SK-N-SH (cell line): Measurements from ENCODE around the gene CNIH2. TPM values are rescaled to one million over a fixed set of nuclear protein-coding genes. Genes with fewer than 3 reads are reported as not detected.

Experiments used
- CTCF ChIA-PET: fragments of 300-600, 350-600 bp; formaldehyde crosslinking; extraction: SDS; loops from one replicate; lab custom pipeline; 2021; lab: Yijun Ruan, JAX
- POLR2A ChIA-PET: fragments of 350-600 bp; sonication (Branson Sonifier 250); formaldehyde crosslinking; extraction: SDS; loops from one replicate; lab custom pipeline; 2020; ENCODE audit warnings: antibody characterized with exemption, inconsistent platforms; lab: Yijun Ruan, JAX
- DNase-seq: peaks from one replicate; pipeline ENCODE4 v3.0.0; 2012
- H2AFZ ChIP-seq: fragments of 200-600 bp; sonication (generic); 2 replicates; pipeline ENCODE4 v1.8.1; 2016; ENCODE audit warnings: antibody characterized with exemption, mild to moderate bottlenecking, low read depth
- H3F3A ChIP-seq: fragments of 200-600 bp; sonication (generic); replicated peaks from 2 replicates; pipeline ENCODE3; 2016; ENCODE audit warnings: antibody characterized with exemption, mild to moderate bottlenecking; ENCODE audit not compliant: insufficient read depth
- H3K27ac ChIP-seq, 2 experiments: fragments of 200-500 bp in 1 of 2; fragments of 200-600 bp in 1 of 2; sonication (Bioruptor generic) in 1 of 2; sonication (generic), shearing (Covaris generic) in 1 of 2; 2 replicates each; pipeline versions ENCODE4 v1.5.1 to v1.6.1; 2014 to 2016; ENCODE audit warnings: low read depth in 2 of 2, inconsistent platforms in 1 of 2, low read length in 1 of 2, mild to moderate bottlenecking in 1 of 2, mixed read lengths in 1 of 2
- H3K27me3 ChIP-seq: fragments of 200-600 bp; sonication (generic), shearing (Covaris generic); 2 replicates; pipeline ENCODE4 v1.6.1; 2016; ENCODE audit warnings: mixed run types; ENCODE audit not compliant: insufficient read depth
- H3K36me3 ChIP-seq, 2 experiments: fragments of 200-500 bp in 1 of 2; fragments of 200-600 bp in 1 of 2; sonication (Bioruptor generic) in 1 of 2; sonication (generic) in 1 of 2; replicated peaks in 1 of 2; 2 replicates each; pipeline versions ENCODE3 to v1.5.1; 2014 to 2016; ENCODE audit warnings: low read length in 1 of 2, mild to moderate bottlenecking in 1 of 2; ENCODE audit not compliant: insufficient read depth in 2 of 2, control insufficient read depth in 1 of 2
- H3K4me1 ChIP-seq, 2 experiments: fragments of 200-500 bp in 1 of 2; fragments of 200-600 bp in 1 of 2; sonication (Bioruptor generic) in 1 of 2; sonication (generic), shearing (Covaris generic) in 1 of 2; 2 replicates each; pipeline versions ENCODE4 v1.5.1 to v1.6.1; 2014 to 2016; ENCODE audit warnings: low read depth in 1 of 2, low read length in 1 of 2, mixed run types in 1 of 2; ENCODE audit not compliant: insufficient read depth in 2 of 2, control insufficient read depth in 1 of 2
- H3K4me2 ChIP-seq: fragments of 200-600 bp; sonication (generic), shearing (Covaris generic); 2 replicates; pipeline ENCODE4 v1.6.1; 2017; ENCODE audit warnings: mixed run types
- H3K4me3 ChIP-seq, 2 experiments: fragments of 200-500 bp in 1 of 2; fragments of 200-600 bp in 1 of 2; sonication (Bioruptor generic) in 1 of 2; sonication (generic), shearing (Covaris generic) in 1 of 2; 2 replicates each; pipeline versions ENCODE4 v1.5.1 to v1.8.1; 2014 to 2016; ENCODE audit warnings: low read depth in 2 of 2, inconsistent platforms in 1 of 2, low read length in 1 of 2, mild to moderate bottlenecking in 1 of 2, mixed read lengths in 1 of 2, moderate library complexity in 1 of 2
- H3K79me2 ChIP-seq: fragments of 200-600 bp; sonication (generic); 2 replicates; pipeline ENCODE4 v1.8.1; 2017; ENCODE audit warnings: mild to moderate bottlenecking; ENCODE audit not compliant: insufficient read depth
- H3K9ac ChIP-seq: fragments of 200-600 bp; sonication (generic); 2 replicates; pipeline ENCODE4 v1.6.1; 2017; ENCODE audit warnings: mixed run types
- H3K9me2 ChIP-seq: fragments of 200-600 bp; sonication (generic); 2 replicates; pipeline ENCODE4 v1.6.1; 2017; ENCODE audit warnings: mixed run types
- H3K9me3 ChIP-seq: fragments of 200-600 bp; sonication (generic); 2 replicates; pipeline ENCODE4 v1.6.1; 2017; ENCODE audit warnings: mixed run types, mild to moderate bottlenecking, moderate library complexity
- H4K20me1 ChIP-seq: fragments of 200-600 bp; sonication (generic); 2 replicates; pipeline ENCODE4 v1.6.1; 2017; ENCODE audit warnings: mild to moderate bottlenecking, mixed run types; ENCODE audit not compliant: insufficient read depth
- CHD2 ChIP-seq: fragments of 150-350 bp; IDR thresholded peaks from 2 replicates; pipeline ENCODE4 v1.6.1; 2018; ENCODE audit warnings: low read length; ENCODE audit not compliant: partially characterized antibody
- EZH2phosphoT487 ChIP-seq: fragments of 200-600 bp; sonication (generic); IDR thresholded peaks from 2 replicates; pipeline ENCODE4 v1.6.1; 2017; ENCODE audit warnings: low read depth, mixed run types, mild to moderate bottlenecking, antibody characterized with exemption, moderate library complexity, borderline replicate concordance
- FOSL2 ChIP-seq: IDR thresholded peaks from 2 replicates; pipeline ENCODE4 v1.4.0; 2012; ENCODE audit warnings: low read depth, mild to moderate bottlenecking, moderate library complexity, borderline replicate concordance
- FOXJ3 ChIP-seq: sonication (generic); formaldehyde crosslinking; IDR thresholded peaks from 2 replicates; pipeline ENCODE4 v1.5.1; 2020; ENCODE audit warnings: mild to moderate bottlenecking, missing genetic modification reagents
- MXI1 ChIP-seq: IDR thresholded peaks from 2 replicates; pipeline ENCODE4 v1.6.1; 2012; ENCODE audit warnings: mild to moderate bottlenecking, low read depth, low read length, improper control_type of control experiment
- NRF1 ChIP-seq: IDR thresholded peaks from 2 replicates; pipeline ENCODE4 v1.6.1; 2012; ENCODE audit warnings: low read depth, mild to moderate bottlenecking, low read length
- SIN3A ChIP-seq: IDR thresholded peaks from 2 replicates; pipeline ENCODE4 v1.6.1; 2012; ENCODE audit warnings: low read depth, mild to moderate bottlenecking, low read length, moderate library complexity, borderline replicate concordance
- WGBS: methylation state at CpG from one replicate; pipeline ENCODE4 v1.1.6; 2017; ENCODE audit warnings: low lambda C conversion rate; 5-methylcytosine and 5-hydroxymethylcytosine counted together
- polyA plus RNA-seq, 3 experiments: library from polyadenylated mRNA; depleted of rRNA; stranded (reverse); fragments of >200 nt; gene quantifications; 2 replicates each; pipeline ENCODE4 v1.2.3, GENCODE V29; 2012
- TF ChIP-seq, protein P1 (sequence below): IDR thresholded peaks from 2 replicates; pipeline ENCODE4 v1.4.0; 2012; ENCODE audit warnings: low read depth
- TF ChIP-seq, protein P2 (sequence below): IDR thresholded peaks from 2 replicates; pipeline ENCODE4 v1.6.1; 2012; ENCODE audit warnings: mild to moderate bottlenecking, low read depth, low read length, moderate library complexity
- TF ChIP-seq, protein P3 (sequence below): fragments of 150-350 bp; IDR thresholded peaks from 2 replicates; pipeline ENCODE4 v1.6.1; 2016; ENCODE audit warnings: mild to moderate bottlenecking, low read depth, low read length
- TF ChIP-seq, protein P4 (sequence below): IDR thresholded peaks from 2 replicates; pipeline ENCODE4 v1.4.0; 2012; ENCODE audit warnings: low read depth, borderline replicate concordance
- TF ChIP-seq, protein P5 (sequence below): fragments of 150-350 bp; IDR thresholded peaks from 2 replicates; pipeline ENCODE4 v1.6.1; 2017; ENCODE audit warnings: antibody characterized with exemption, low read length, low read depth, borderline replicate concordance

CNIH2 gene
- polyA plus RNA-seq, 1 of the 3 experiments (the other 2 are of a cell fraction) = 11.8 TPM

DNA sequence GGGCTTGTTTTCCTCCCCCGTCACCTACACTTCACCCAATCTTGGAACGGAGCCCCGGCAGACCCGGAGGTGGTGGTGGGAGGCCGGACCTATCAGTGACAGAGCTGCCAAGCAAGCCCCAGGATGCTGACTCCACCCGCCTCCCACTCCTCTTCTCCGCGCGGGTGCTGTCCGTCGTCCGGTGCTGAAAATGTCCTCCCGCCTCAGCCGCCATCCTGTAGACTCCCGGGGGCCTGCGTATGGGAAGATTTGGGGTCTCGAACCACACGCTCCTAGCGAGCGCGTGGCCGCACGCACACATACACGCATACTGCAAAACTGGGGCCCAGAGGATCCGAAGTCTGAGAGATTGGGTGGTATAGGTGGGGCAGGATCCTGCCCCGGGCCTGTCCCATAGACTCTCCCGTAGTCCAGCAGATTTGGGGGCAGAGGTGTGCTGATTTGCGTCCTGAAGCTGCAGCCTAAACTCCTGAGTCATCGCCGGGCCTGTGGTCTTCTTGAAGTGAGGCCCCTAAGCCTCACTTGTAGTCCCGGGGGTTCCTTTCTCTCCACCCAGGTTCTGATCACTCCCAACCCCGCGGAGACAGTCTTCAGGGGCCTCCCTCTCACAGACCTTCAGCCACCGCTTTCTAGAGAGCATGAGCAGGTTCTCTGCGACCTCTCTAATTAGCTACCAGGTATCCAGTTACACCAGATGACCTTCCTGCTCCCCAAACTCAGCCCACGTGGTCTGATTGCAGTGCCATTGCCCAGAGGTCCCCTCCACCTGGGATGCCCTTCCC, 11.8 kb downstream of the CNIH2 start:
- POLR2A ChIA-PET = interaction anchor here (0.7 to 4.2 kb wide), 12 partner anchors 9 to 240 kb away, joined by 3 to 19 read pairs (median 4); partner anchors contain the start of gene CD248
- H3K27me3 ChIP-seq = no peaks in the 10 kb centered on the region
- no peaks in the 10 kb centered on the region for H3K9me2 ChIP-seq
- H3K4me1 ChIP-seq = peaks cover 7 to 36% of the 10 kb centered on the region in 2 experiments; a peak in 2 of 4 replicates
- H3K36me3 ChIP-seq = peaks cover 0 to 17% of the 10 kb centered on the region in 2 experiments
- CTCF ChIA-PET = interaction anchor here (0.6 to 6.2 kb wide), 9 partner anchors 8 to 140 kb away, joined by 3 to 63 read pairs (median 4); partner anchors contain the start of genes RAB1B and RIN1
- peak overlapping the region; percentile 84 to 90 for H3K4me3 ChIP-seq
- H3K9me3 ChIP-seq = no peaks in the 10 kb centered on the region
- H3K4me2 ChIP-seq = peak overlapping the region; percentile 94
- 0 out of 2 replicates have a peak, but pooled peaks cover 2% of the 10 kb centered on the region for H4K20me1 ChIP-seq
- H3F3A ChIP-seq = peaks cover 9% of the 10 kb centered on the region
- H3K27ac ChIP-seq = peak overlapping the region; percentile 90 to 97
- H3K79me2 ChIP-seq = peaks cover 37% of the 10 kb centered on the region; the same call in 1 of the 2 replicates
- 19% methylated on average over 28 of the region's 36 CpGs for WGBS
- H2AFZ ChIP-seq = peak overlapping the region; percentile 55; the same call in 1 of the 2 replicates
- DNase-seq = no peak
- TF ChIP-seq, protein P1, sequence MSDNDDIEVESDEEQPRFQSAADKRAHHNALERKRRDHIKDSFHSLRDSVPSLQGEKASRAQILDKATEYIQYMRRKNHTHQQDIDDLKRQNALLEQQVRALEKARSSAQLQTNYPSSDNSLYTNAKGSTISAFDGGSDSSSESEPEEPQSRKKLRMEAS = peak; percentile 75
- no peak for TF ChIP-seq FOSL2
- TF ChIP-seq SIN3A = peak; percentile 97; the same call in 1 of the 2 replicates
- TF ChIP-seq, protein P2, sequence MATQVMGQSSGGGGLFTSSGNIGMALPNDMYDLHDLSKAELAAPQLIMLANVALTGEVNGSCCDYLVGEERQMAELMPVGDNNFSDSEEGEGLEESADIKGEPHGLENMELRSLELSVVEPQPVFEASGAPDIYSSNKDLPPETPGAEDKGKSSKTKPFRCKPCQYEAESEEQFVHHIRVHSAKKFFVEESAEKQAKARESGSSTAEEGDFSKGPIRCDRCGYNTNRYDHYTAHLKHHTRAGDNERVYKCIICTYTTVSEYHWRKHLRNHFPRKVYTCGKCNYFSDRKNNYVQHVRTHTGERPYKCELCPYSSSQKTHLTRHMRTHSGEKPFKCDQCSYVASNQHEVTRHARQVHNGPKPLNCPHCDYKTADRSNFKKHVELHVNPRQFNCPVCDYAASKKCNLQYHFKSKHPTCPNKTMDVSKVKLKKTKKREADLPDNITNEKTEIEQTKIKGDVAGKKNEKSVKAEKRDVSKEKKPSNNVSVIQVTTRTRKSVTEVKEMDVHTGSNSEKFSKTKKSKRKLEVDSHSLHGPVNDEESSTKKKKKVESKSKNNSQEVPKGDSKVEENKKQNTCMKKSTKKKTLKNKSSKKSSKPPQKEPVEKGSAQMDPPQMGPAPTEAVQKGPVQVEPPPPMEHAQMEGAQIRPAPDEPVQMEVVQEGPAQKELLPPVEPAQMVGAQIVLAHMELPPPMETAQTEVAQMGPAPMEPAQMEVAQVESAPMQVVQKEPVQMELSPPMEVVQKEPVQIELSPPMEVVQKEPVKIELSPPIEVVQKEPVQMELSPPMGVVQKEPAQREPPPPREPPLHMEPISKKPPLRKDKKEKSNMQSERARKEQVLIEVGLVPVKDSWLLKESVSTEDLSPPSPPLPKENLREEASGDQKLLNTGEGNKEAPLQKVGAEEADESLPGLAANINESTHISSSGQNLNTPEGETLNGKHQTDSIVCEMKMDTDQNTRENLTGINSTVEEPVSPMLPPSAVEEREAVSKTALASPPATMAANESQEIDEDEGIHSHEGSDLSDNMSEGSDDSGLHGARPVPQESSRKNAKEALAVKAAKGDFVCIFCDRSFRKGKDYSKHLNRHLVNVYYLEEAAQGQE = peak; percentile 99
- peak; percentile 74 for TF ChIP-seq MXI1
- peak overlapping the region; percentile 73 for H3K9ac ChIP-seq

DNA sequence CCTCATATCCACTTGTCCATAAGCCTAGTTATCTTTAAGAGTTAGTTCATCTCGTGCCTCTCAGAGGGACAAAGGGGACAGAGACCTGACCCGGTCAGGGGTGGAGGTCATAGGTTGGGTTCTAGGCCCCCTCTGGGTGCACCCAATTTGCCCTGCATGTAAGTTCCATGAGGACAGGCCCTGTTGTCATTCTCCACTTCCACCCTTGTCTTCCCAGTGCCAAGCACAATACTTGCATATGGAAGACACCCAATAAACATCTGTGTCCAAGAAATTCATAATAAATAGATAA, 12.3 kb downstream of the CNIH2 start:
- no peak for DNase-seq
- no peak overlapping the region; a peak in 1 of 4 replicates for H3K27ac ChIP-seq
- peak overlapping the region; percentile 94 for H3K4me2 ChIP-seq
- H3K79me2 ChIP-seq = peaks cover 33% of the 10 kb centered on the region; the same call in 1 of the 2 replicates
- WGBS = 95% methylated on average over 2 of the region's 2 CpGs
- peaks cover 9% of the 10 kb centered on the region for H3F3A ChIP-seq
- H2AFZ ChIP-seq = no peak overlapping the region
- no peaks in the 10 kb centered on the region for H3K9me3 ChIP-seq
- H3K9me2 ChIP-seq = no peaks in the 10 kb centered on the region
- CTCF ChIA-PET = interaction anchor here (1.6 to 6.2 kb wide), 4 partner anchors 9 to 45 kb away, joined by 3 to 63 read pairs (median 21); partner anchors contain the start of gene RIN1
- H3K36me3 ChIP-seq = peaks cover 0 to 11% of the 10 kb centered on the region in 2 experiments
- no peak overlapping the region for H3K9ac ChIP-seq
- H4K20me1 ChIP-seq = no peaks in the 10 kb centered on the region
- POLR2A ChIA-PET = interaction anchor here (4.2 kb wide), 1 partner anchor 23 kb away, joined by 19 read pairs; no protein-coding TSS in a partner anchor
- H3K4me3 ChIP-seq = peak overlapping the region; percentile 84 to 90; a peak in 2 of 4 replicates
- H3K27me3 ChIP-seq = no peaks in the 10 kb centered on the region
- H3K4me1 ChIP-seq = peaks cover 7 to 36% of the 10 kb centered on the region in 2 experiments; a peak in 2 of 4 replicates
- TF ChIP-seq, protein P3, sequence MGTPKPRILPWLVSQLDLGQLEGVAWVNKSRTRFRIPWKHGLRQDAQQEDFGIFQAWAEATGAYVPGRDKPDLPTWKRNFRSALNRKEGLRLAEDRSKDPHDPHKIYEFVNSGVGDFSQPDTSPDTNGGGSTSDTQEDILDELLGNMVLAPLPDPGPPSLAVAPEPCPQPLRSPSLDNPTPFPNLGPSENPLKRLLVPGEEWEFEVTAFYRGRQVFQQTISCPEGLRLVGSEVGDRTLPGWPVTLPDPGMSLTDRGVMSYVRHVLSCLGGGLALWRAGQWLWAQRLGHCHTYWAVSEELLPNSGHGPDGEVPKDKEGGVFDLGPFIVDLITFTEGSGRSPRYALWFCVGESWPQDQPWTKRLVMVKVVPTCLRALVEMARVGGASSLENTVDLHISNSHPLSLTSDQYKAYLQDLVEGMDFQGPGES = no peak
- TF ChIP-seq FOXJ3 (CRISPR knock-in tag) = no peak
- no peak for TF ChIP-seq SIN3A
- no peak for TF ChIP-seq CHD2
- TF ChIP-seq EZH2phosphoT487 = no peak
- TF ChIP-seq, protein P1 = no peak
- TF ChIP-seq NRF1 = no peak
- TF ChIP-seq, protein P4, sequence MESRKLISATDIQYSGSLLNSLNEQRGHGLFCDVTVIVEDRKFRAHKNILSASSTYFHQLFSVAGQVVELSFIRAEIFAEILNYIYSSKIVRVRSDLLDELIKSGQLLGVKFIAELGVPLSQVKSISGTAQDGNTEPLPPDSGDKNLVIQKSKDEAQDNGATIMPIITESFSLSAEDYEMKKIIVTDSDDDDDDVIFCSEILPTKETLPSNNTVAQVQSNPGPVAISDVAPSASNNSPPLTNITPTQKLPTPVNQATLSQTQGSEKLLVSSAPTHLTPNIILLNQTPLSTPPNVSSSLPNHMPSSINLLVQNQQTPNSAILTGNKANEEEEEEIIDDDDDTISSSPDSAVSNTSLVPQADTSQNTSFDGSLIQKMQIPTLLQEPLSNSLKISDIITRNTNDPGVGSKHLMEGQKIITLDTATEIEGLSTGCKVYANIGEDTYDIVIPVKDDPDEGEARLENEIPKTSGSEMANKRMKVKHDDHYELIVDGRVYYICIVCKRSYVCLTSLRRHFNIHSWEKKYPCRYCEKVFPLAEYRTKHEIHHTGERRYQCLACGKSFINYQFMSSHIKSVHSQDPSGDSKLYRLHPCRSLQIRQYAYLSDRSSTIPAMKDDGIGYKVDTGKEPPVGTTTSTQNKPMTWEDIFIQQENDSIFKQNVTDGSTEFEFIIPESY = no peak
- TF ChIP-seq, protein P5, sequence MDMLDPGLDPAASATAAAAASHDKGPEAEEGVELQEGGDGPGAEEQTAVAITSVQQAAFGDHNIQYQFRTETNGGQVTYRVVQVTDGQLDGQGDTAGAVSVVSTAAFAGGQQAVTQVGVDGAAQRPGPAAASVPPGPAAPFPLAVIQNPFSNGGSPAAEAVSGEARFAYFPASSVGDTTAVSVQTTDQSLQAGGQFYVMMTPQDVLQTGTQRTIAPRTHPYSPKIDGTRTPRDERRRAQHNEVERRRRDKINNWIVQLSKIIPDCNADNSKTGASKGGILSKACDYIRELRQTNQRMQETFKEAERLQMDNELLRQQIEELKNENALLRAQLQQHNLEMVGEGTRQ = no peak
